Panc1 (cell line): ENCODE results near the gene ITGAV.

ENCODE experiments used
- CTCF ChIP-seq: fragments of 450-650 bp; IDR thresholded peaks from 2 replicates; pipeline ENCODE4 v1.5.1; 2017; ENCODE audit warnings: mild to moderate bottlenecking
- POLR2AphosphoS5 ChIP-seq: IDR thresholded peaks from 2 replicates; pipeline ENCODE4 v1.6.1; 2012; ENCODE audit warnings: mild to moderate bottlenecking, low read depth, low read length, moderate library complexity
- SIN3A ChIP-seq: IDR thresholded peaks from 2 replicates; pipeline ENCODE4 v1.6.1; 2012; ENCODE audit warnings: low read depth, mild to moderate bottlenecking, low read length, moderate library complexity, borderline replicate concordance; ENCODE audit not compliant: insufficient read depth
- TCF7L2 ChIP-seq: IDR thresholded peaks from 2 replicates; pipeline ENCODE4 v1.6.1; 2011; ENCODE audit warnings: mild to moderate bottlenecking, low read depth, low read length, inconsistent platforms
- TF ChIP-seq, protein P1 (sequence below), 2 experiments: IDR thresholded peaks; 2 replicates each; pipeline ENCODE4 v1.6.1; 2011 to 2012; ENCODE audit warnings: low read depth in 2 of 2, control low read depth in 1 of 2, low read length in 1 of 2, mild to moderate bottlenecking in 1 of 2, moderate library complexity in 1 of 2; ENCODE audit not compliant: insufficient read depth in 1 of 2

- TF ChIP-seq CTCF (no peak), POLR2AphosphoS5 (no peak), SIN3A (no peak), TCF7L2 (no peak)
- TF ChIP-seq, protein P1, sequence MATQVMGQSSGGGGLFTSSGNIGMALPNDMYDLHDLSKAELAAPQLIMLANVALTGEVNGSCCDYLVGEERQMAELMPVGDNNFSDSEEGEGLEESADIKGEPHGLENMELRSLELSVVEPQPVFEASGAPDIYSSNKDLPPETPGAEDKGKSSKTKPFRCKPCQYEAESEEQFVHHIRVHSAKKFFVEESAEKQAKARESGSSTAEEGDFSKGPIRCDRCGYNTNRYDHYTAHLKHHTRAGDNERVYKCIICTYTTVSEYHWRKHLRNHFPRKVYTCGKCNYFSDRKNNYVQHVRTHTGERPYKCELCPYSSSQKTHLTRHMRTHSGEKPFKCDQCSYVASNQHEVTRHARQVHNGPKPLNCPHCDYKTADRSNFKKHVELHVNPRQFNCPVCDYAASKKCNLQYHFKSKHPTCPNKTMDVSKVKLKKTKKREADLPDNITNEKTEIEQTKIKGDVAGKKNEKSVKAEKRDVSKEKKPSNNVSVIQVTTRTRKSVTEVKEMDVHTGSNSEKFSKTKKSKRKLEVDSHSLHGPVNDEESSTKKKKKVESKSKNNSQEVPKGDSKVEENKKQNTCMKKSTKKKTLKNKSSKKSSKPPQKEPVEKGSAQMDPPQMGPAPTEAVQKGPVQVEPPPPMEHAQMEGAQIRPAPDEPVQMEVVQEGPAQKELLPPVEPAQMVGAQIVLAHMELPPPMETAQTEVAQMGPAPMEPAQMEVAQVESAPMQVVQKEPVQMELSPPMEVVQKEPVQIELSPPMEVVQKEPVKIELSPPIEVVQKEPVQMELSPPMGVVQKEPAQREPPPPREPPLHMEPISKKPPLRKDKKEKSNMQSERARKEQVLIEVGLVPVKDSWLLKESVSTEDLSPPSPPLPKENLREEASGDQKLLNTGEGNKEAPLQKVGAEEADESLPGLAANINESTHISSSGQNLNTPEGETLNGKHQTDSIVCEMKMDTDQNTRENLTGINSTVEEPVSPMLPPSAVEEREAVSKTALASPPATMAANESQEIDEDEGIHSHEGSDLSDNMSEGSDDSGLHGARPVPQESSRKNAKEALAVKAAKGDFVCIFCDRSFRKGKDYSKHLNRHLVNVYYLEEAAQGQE (IDR thresholded peaks at IDR 0.05; ENCODE audit: insufficient read depth in 1 of 2, low read depth in 2 of 2, low read length in 1 of 2), result no peak
Observed at GRCh38 chr2:186690786-186691185, 100.9 kb downstream of the ITGAV start.
